ENCODE measurements around the gene NAT10.

Gene NAT10

GRCh38 chr11:34149786-34150185 is 44.4 kb downstream of the NAT10 start:
- no peak for DNase-seq (ENCODE audit: low read depth)

- no peak for DNase-seq (ENCODE audit: low read depth)
These were observed 45.2 kb downstream of the NAT10 start for GRCh38 chr11:34150494-34151151.

- no peak for DNase-seq (ENCODE audit: low read depth)
These were observed 45.7 kb downstream of the NAT10 start for GRCh38 chr11:34151166-34151565.

- DNase-seq (ENCODE audit: low read depth): no peak
These were observed 46.8 kb downstream of the NAT10 start for GRCh38 chr11:34151916-34152845.

GRCh38 chr11:34154059-34154875 is 48.8 kb downstream of the NAT10 start:
- no peak for DNase-seq (ENCODE audit: low read depth)

GRCh38 chr11:34155057-34155756 is 49.8 kb downstream of the NAT10 start:
- DNase-seq (ENCODE audit: low read depth): no peak

GRCh38 chr11:34155757-34156062 is 50.3 kb downstream of the NAT10 start:
- DNase-seq (ENCODE audit: low read depth): no peak

GRCh38 chr11:34157163-34157562 is 51.7 kb downstream of the NAT10 start:
- DNase-seq (ENCODE audit: low read depth): no peak

GRCh38 chr11:34158661-34159060 is 53.2 kb downstream of the NAT10 start:
- DNase-seq (ENCODE audit: low read depth): no peak

GRCh38 chr11:34160049-34160721 is 54.8 kb downstream of the NAT10 start:
- DNase-seq (ENCODE audit: low read depth): no peak

- no peak for DNase-seq (ENCODE audit: low read depth)
These were observed 55.4 kb downstream of the NAT10 start for GRCh38 chr11:34160791-34161190.

GRCh38 chr11:34161361-34161760 is 55.9 kb downstream of the NAT10 start:
- no peak for DNase-seq (ENCODE audit: low read depth)

GRCh38 chr11:34161812-34162492 is 56.5 kb downstream of the NAT10 start:
- no peak for DNase-seq (ENCODE audit: low read depth)

- no peak for DNase-seq (ENCODE audit: low read depth)
These were observed 57.0 kb downstream of the NAT10 start for GRCh38 chr11:34162493-34162820.

- no peak for DNase-seq (ENCODE audit: low read depth)
These were observed 57.4 kb downstream of the NAT10 start for GRCh38 chr11:34162856-34163255.

- no peak for DNase-seq (ENCODE audit: low read depth)
These were observed 59.7 kb downstream of the NAT10 start for GRCh38 chr11:34165121-34165520.

- no peak for DNase-seq (ENCODE audit: low read depth)
These were observed 60.5 kb downstream of the NAT10 start for GRCh38 chr11:34165786-34166555.

- DNase-seq (ENCODE audit: low read depth): no peak
These were observed 61.6 kb downstream of the NAT10 start for GRCh38 chr11:34166806-34167740.

- no peak for DNase-seq (ENCODE audit: low read depth)
These were observed 62.5 kb downstream of the NAT10 start for GRCh38 chr11:34167961-34168360.

Measured in HS-5 (cell line).